Sigmoid colon (tissue), 7 donors: Measurements from ENCODE around the gene ING5. TPM values are rescaled to one million over a fixed set of nuclear protein-coding genes. Genes with fewer than 3 reads are reported as not detected.

ENCODE experiments used
- DNase-seq: peaks from one replicate; pipeline ENCODE4 v3.0.0-alpha.2; 2019
- H3K27ac ChIP-seq, 4 donors: fragments of 200-600 bp; sonication (generic); one replicate each; pipeline ENCODE4 v1.5.1; 2016 to 2019; ENCODE audit warnings: mild to moderate bottlenecking in 1 of 4
- H3K27me3 ChIP-seq, 3 donors: fragments of 200-600 bp; sonication (generic); one replicate each; pipeline ENCODE4 v1.5.1; 2019; ENCODE audit warnings: mild to moderate bottlenecking in 1 of 3
- H3K36me3 ChIP-seq, 4 donors: fragments of 200-600 bp; sonication (generic); one replicate each; pipeline ENCODE4 v1.5.1; 2016 to 2019
- H3K4me1 ChIP-seq, 4 donors: fragments of 200-600 bp; sonication (generic); one replicate each; pipeline ENCODE4 v1.5.1; 2017 to 2019
- H3K4me3 ChIP-seq, 4 donors: fragments of 200-600 bp; sonication (generic); one replicate each; pipeline ENCODE4 v1.5.1; 2017 to 2019; ENCODE audit warnings: mild to moderate bottlenecking in 2 of 4, moderate library complexity in 1 of 4
- H3K9me3 ChIP-seq, 4 donors: fragments of 200-600 bp in 3 of 4; sonication (generic) in 3 of 4; one replicate each; pipeline versions ENCODE4 v1.5.1 to v1.6.1; 2013 to 2019
- CTCF ChIP-seq, 4 experiments: fragments of 450-650 bp in 3 of 4; fragments of 200-600 bp in 1 of 4; IDR thresholded peaks; one replicate each; pipeline ENCODE4 v1.5.1; 2016 to 2019; ENCODE audit warnings: antibody characterized with exemption in 4 of 4, mild to moderate bottlenecking in 3 of 4, moderate library complexity in 2 of 4
- EP300 ChIP-seq, 4 donors: sonication (generic); formaldehyde crosslinking; IDR thresholded peaks; one replicate each; pipeline ENCODE4 v1.6.1; 2017; ENCODE audit warnings: antibody characterized with exemption in 4 of 4
- POLR2A ChIP-seq, 2 donors: fragments of 450-650 bp; IDR thresholded peaks; one replicate each; pipeline ENCODE4 v1.6.1; 2016; ENCODE audit warnings: antibody characterized with exemption in 2 of 2, mild to moderate bottlenecking in 2 of 2, moderate library complexity in 2 of 2
- POLR2AphosphoS5 ChIP-seq, 4 donors: sonication (generic); formaldehyde crosslinking; IDR thresholded peaks; one replicate each; pipeline ENCODE4 v1.6.1; 2017; ENCODE audit warnings: antibody characterized with exemption in 4 of 4
- WGBS, 2 donors: extraction: QIAGEN DNeasy Blood & Tissue Kit; methylation state at CpG; one replicate each; pipeline ENCODE4 v1.1.7; 2013; 5-methylcytosine and 5-hydroxymethylcytosine counted together
- intact Hi-C: fragments of 100-400 bp; cut with DNase I; formaldehyde crosslinking; loops from one replicate; pipeline ENCODE4 v1.15.1; 2023
- polyA plus RNA-seq, 3 donors: library from polyadenylated mRNA; stranded (reverse); fragments of 200-250 nt; gene quantifications; one replicate each; pipeline ENCODE4 v1.2.3, GENCODE V29; 2013
- total RNA-seq, 4 donors: library from RNA; depleted of rRNA; stranded (reverse); fragments of >200 nt; gene quantifications; one replicate each; pipeline ENCODE4 v1.1.0, GENCODE V29; 2016
- donor health status: healthy with polysubstance abuse.
- donor health status: Bipolar disorder and iron deficiency.
- donor health status: healthy.

ING5 gene
- total and polyA plus RNA-seq, 7 donors: 9.6 to 49.8 (median 27.1) TPM

- H3K9me3 ChIP-seq: no peaks in the 10 kb centered on the region
- WGBS, 2 donors: 19 to 68% methylated on average over 29 of the region's 29 CpGs
- peaks cover 0 to 10% (median 8%) of the 10 kb centered on the region in 4 donors for H3K4me1 ChIP-seq
- intact Hi-C loops: no loop called here
- H3K27me3 ChIP-seq: peaks cover 5 to 69% (median 40%) of the 10 kb centered on the region in 3 donors
- peak; percentile 62 for DNase-seq
- H3K27ac ChIP-seq: no peak overlapping the region
- TF ChIP-seq POLR2AphosphoS5 (IDR thresholded peaks at IDR 0.05): no peak
- TF ChIP-seq POLR2A (IDR thresholded peaks at IDR 0.05): no peak
- no peak overlapping the region for H3K4me3 ChIP-seq
- no peaks in the 10 kb centered on the region for H3K36me3 ChIP-seq
These were observed 71.9 kb downstream of the ING5 start for GRCh38 chr2:241773511-241774418.

GRCh38 chr2:241774419-241775222, 72.8 kb downstream of the ING5 start:
- TF ChIP-seq POLR2A (IDR thresholded peaks at IDR 0.05) (no peak), POLR2AphosphoS5 (IDR thresholded peaks at IDR 0.05) (no peak), CTCF (IDR thresholded peaks at IDR 0.05) (no peak), EP300 (IDR thresholded peaks at IDR 0.05) (no peak)
- peak; percentile 62 for DNase-seq
- H3K36me3 ChIP-seq: no peaks in the 10 kb centered on the region
- no peaks in the 10 kb centered on the region for H3K9me3 ChIP-seq
- intact Hi-C loops: no loop called here
- peaks cover 5 to 69% (median 40%) of the 10 kb centered on the region in 3 donors for H3K27me3 ChIP-seq
- peaks cover 0 to 10% (median 8%) of the 10 kb centered on the region in 4 donors for H3K4me1 ChIP-seq
- 13 to 56% methylated on average over 40 of the region's 40 CpGs for WGBS, 2 donors
- no peak overlapping the region for H3K4me3 ChIP-seq
- no peak overlapping the region for H3K27ac ChIP-seq

- DNase-seq: peak; percentile 57
- TF ChIP-seq CTCF (IDR thresholded peaks at IDR 0.05) (no peak), POLR2AphosphoS5 (IDR thresholded peaks at IDR 0.05) (no peak), EP300 (IDR thresholded peaks at IDR 0.05) (no peak), POLR2A (IDR thresholded peaks at IDR 0.05) (no peak)
- intact Hi-C loops: no loop called here
- Histone ChIP-seq H3K9me3 (no peaks in the 10 kb centered on the region), H3K27me3 (peaks cover 5 to 69% (median 40%) of the 10 kb centered on the region in 3 donors), H3K4me3 (no peak overlapping the region), H3K36me3 (no peaks in the 10 kb centered on the region), H3K27ac (no peak overlapping the region), H3K4me1 (peaks cover 0 to 10% (median 8%) of the 10 kb centered on the region in 4 donors)
- 16 to 74% methylated on average over 34 of the region's 34 CpGs for whole genome bisulfite sequencing, 2 donors
These were observed 73.7 kb downstream of the ING5 start for GRCh38 chr2:241775223-241776177.

GRCh38 chr2:241776336-241777169, 74.7 kb downstream of the ING5 start, which contains the start of gene GAL3ST2:
Gene GAL3ST2, plus strand, starts transcription at chr2:241776822. Its CDS starts 134 bp downstream, at chr2:241776956.
- intact Hi-C loops: no loop called here
- WGBS, 2 donors: 16 to 67% methylated on average over 27 of the region's 27 CpGs
- peak; percentile 53 for DNase-seq
- Histone ChIP-seq H3K27ac (no peak within 1 kb of the TSS), H3K9me3 (no peaks in the 10 kb centered on the region), H3K4me3 (no peak within 1 kb of the TSS), H3K4me1 (peaks cover 0 to 4% (median 3%) of the 10 kb centered on the region in 4 donors), H3K36me3 (no peaks in the 10 kb centered on the region), H3K27me3 (peaks cover 0 to 58% (median 40%) of the 10 kb centered on the region in 3 donors)
- TF ChIP-seq EP300 (IDR thresholded peaks at IDR 0.05) (no peak), CTCF (IDR thresholded peaks at IDR 0.05) (no peak), POLR2AphosphoS5 (IDR thresholded peaks at IDR 0.05) (no peak), POLR2A (IDR thresholded peaks at IDR 0.05) (no peak)
